ENCODE results near the gene ETV3L.

DNA sequence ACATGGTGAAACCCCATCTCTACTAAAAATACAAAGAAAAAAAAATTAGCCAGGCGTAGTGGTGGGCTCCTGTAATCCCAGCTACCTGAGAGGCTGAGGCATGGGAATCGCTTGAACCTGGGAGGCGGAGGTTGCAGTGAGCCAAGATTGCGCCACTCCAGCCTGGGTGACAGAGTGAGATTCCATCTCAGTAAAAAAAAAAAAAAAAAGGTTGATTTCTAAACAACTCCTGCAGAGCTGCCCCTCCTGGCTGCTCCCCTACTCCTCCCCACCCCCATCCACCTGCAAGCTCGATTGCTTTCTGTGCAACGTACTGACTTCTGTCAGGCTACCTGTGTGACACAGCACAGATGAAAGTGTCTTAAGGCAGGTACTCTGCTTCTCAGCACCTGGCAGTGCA, 13.3 kb downstream of the ETV3L start:
- TF ChIP-seq, protein P1, sequence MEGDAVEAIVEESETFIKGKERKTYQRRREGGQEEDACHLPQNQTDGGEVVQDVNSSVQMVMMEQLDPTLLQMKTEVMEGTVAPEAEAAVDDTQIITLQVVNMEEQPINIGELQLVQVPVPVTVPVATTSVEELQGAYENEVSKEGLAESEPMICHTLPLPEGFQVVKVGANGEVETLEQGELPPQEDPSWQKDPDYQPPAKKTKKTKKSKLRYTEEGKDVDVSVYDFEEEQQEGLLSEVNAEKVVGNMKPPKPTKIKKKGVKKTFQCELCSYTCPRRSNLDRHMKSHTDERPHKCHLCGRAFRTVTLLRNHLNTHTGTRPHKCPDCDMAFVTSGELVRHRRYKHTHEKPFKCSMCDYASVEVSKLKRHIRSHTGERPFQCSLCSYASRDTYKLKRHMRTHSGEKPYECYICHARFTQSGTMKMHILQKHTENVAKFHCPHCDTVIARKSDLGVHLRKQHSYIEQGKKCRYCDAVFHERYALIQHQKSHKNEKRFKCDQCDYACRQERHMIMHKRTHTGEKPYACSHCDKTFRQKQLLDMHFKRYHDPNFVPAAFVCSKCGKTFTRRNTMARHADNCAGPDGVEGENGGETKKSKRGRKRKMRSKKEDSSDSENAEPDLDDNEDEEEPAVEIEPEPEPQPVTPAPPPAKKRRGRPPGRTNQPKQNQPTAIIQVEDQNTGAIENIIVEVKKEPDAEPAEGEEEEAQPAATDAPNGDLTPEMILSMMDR (IDR thresholded peaks at IDR 0.05), result no peak
- TF ChIP-seq TCF7L2 (IDR thresholded peaks at IDR 0.05; ENCODE audit: low read depth, low read length), result no peak
